ENCODE results near the gene DHCR7.

The DHCR7 gene

GRCh38 chr11:71410363-71410966 is 37.7 kb downstream of the DHCR7 start:
- DNase-seq (ENCODE audit: low spot score): no peak

- no peak for DNase-seq (ENCODE audit: low spot score)
Observed at GRCh38 chr11:71408826-71409225, 39.4 kb downstream of the DHCR7 start.

- DNase-seq (ENCODE audit: low spot score): no peak
Observed at GRCh38 chr11:71407356-71407755, 40.8 kb downstream of the DHCR7 start.

- no peak for DNase-seq (ENCODE audit: low spot score)
Observed at GRCh38 chr11:71406681-71407080, 41.5 kb downstream of the DHCR7 start.

GRCh38 chr11:71404209-71404608 is 44.0 kb downstream of the DHCR7 start:
- DNase-seq (ENCODE audit: low spot score): no peak

GRCh38 chr11:71402878-71403277 is 45.3 kb downstream of the DHCR7 start:
- DNase-seq (ENCODE audit: low spot score): no peak

- DNase-seq (ENCODE audit: low spot score): no peak
Observed at GRCh38 chr11:71400216-71400615, 48.0 kb downstream of the DHCR7 start.

GRCh38 chr11:71399341-71399740 is 48.9 kb downstream of the DHCR7 start:
- no peak for DNase-seq (ENCODE audit: low spot score)

- no peak for DNase-seq (ENCODE audit: low spot score)
Observed at GRCh38 chr11:71397961-71398360, 50.2 kb downstream of the DHCR7 start.

GRCh38 chr11:71397331-71397860 is 50.8 kb downstream of the DHCR7 start:
- no peak for DNase-seq (ENCODE audit: low spot score)

GRCh38 chr11:71396548-71397123 is 51.6 kb downstream of the DHCR7 start:
- no peak for DNase-seq (ENCODE audit: low spot score)

- no peak for DNase-seq (ENCODE audit: low spot score)
Observed at GRCh38 chr11:71395774-71396173, 52.4 kb downstream of the DHCR7 start.

GRCh38 chr11:71395263-71395560 is 53.0 kb downstream of the DHCR7 start:
- no peak for DNase-seq (ENCODE audit: low spot score)

GRCh38 chr11:71393283-71393682 is 54.9 kb downstream of the DHCR7 start:
- DNase-seq (ENCODE audit: low spot score): no peak

- no peak for DNase-seq (ENCODE audit: low spot score)
Observed at GRCh38 chr11:71391796-71392195, 56.4 kb downstream of the DHCR7 start.

- no peak for DNase-seq (ENCODE audit: low spot score)
Observed at GRCh38 chr11:71391352-71391751, 56.8 kb downstream of the DHCR7 start.

- no peak for DNase-seq (ENCODE audit: low spot score)
Observed at GRCh38 chr11:71388637-71389235, 59.5 kb downstream of the DHCR7 start.

- no peak for DNase-seq (ENCODE audit: low spot score)
Observed at GRCh38 chr11:71387784-71388636, 60.2 kb downstream of the DHCR7 start.

GRCh38 chr11:71387200-71387599 is 61.0 kb downstream of the DHCR7 start:
- DNase-seq (ENCODE audit: low spot score): no peak

- DNase-seq (ENCODE audit: low spot score): no peak
Observed at GRCh38 chr11:71386202-71386601, 62.0 kb downstream of the DHCR7 start.

GRCh38 chr11:71385091-71385490 is 63.1 kb downstream of the DHCR7 start:
- no peak for DNase-seq (ENCODE audit: low spot score)

GRCh38 chr11:71384561-71384960 is 63.6 kb downstream of the DHCR7 start:
- no peak for DNase-seq (ENCODE audit: low spot score)

Measured in HuH-7.5 (cell line).